Dermis microvascular lymphatic vessel endothelial cell (primary cell): ENCODE results near the gene MACROH2A2. TPM values are rescaled to one million over a fixed set of nuclear protein-coding genes. Genes with fewer than 3 reads are reported as not detected.
"Not testable (repeated sequence)": the region's sequence is repeated elsewhere in the genome, so short reads cannot be mapped to it uniquely, and the experiment has no call there.

Experiments
- DNase-seq, 2 donors: peaks; one replicate each; pipeline versions ENCODE4 v3.0.0 to v3.0.0-alpha.2; 2010; ENCODE audit warnings: low read depth in 2 of 2
- total RNA-seq: library from RNA; depleted of rRNA; stranded (reverse); fragments of >200 nt; gene quantifications from 2 replicates; pipeline ENCODE4 v1.2.1, GENCODE V29; 2014

The MACROH2A2 gene
- under 0.01 TPM in 1 of 2 replicates, not detected in the other for total RNA-seq

DNA sequence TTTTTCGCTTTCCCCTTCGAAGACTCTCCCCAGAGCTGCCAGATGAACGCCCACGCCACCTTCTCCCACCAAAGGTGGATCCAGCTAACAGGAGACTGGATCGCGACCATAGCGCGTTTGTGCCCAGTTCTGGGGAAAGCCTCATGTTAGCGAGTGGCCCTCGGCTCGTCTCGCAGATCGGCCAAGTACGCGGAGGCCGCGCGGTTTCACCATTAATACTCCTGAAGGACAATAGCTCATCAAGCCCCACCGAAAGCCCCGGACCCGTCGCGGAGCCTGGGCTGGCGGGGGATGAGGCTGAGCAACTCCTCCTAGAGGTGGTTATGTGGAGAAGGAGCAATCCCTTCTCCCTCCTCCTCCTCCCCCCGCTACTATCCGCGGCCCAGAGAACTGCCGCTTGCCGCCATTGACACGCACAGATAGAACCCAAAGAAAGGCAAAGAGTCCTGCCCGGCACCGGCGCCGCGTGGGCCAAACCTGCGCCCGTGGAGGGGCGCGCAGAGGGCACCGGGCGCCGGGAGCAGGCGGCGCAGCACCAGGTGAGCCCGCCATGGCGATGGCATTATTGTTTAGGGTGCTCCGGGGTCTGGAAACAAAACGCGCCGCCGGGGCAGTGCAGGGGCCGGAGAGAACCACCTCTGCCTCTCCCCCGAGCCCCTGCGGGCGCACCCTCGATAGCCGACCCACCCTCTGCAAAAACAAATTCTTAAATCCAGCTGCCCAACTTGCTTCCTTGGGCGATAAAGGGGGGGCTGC lies at the start of gene MACROH2A2:
TSS of gene MACROH2A2 (plus strand) at position 385 of the 756 bp plus-strand sequence. CDS start 22,813 bp downstream, outside the sequence.
- DNase-seq = peak in 1 of 2 donors; percentile 15

DNA sequence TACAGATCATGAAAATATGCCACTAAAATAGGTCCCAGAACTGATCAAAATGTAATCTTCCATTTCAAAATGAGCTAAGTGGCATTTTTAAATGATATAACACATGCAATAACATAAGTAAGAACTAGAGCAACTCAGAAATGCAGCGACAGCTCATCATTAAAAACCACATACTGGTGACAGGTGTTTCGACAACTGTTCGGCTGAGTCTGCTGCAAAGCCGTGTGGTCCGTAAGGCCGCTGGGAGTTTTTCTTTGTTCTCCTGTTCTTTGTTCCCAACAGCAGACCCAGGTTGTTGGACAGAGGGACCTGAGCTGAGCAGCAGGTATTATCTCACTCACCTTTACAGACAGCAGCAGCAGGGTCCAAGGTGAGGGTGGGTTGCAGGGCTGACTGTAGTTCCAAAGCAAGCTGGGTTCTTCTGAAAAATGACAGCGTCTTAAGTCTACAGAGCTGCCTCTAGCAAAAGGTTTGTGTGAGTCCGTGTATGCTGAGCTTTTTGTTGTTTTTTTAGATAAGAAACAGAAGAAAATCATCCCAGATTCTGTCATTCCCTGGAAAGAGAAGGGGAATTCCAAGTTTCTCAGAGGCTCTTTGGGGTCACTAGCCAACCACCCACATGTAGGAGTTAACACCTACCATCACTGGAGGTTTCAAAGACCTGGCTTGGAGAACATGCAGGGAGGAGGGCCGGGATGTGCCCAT lies 45.4 kb upstream of the MACROH2A2 start:
- no peak for DNase-seq

DNA sequence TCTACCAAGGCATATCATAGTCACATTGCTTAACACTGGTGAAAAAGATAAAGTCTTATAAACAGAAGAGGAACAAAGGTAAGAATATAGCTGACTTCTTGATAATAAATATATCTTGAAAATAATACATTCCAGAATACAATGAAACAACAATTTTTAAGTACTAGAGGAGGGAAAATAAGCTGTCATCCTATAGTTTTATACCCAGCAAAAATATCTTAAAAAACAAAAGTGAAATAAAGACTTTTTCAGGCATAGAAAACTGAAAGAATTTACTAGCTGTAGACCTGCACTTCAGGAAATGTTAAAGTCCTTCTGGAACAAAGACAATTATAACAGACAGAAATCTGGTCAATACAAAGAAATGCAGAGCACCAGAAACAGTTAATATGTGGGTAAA lies 21.4 kb upstream of the MACROH2A2 start:
- no peak for DNase-seq

DNA sequence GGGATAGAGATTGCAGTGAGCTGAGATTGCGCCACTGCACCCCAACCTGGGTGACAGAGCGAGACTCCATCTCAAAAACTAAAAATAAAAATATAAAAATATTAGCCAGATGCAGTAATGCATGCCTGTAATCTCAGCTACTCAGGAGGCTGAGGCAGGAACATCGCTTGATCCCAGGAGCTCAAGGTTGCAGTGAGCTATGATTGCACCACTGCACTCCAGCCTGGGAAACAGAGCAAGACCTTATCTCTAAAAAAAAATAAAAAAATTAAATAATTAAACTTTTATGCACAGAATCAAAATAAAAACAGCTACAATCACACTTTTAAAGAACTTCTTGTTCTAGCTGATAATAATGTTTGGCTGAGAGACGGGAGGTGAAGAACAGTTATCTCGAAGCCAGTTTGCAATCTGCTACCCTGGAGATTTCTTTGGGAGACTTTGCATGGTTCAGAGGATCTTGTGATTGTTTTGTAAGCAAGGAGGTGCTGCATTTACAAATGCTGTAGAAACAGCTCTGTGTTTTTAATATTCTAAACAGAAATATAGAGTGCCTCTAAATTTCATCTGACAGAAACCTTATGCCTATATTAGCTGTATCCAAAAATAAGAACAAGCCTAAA lies 19.9 kb upstream of the MACROH2A2 start:
- DNase-seq = no peak

DNA sequence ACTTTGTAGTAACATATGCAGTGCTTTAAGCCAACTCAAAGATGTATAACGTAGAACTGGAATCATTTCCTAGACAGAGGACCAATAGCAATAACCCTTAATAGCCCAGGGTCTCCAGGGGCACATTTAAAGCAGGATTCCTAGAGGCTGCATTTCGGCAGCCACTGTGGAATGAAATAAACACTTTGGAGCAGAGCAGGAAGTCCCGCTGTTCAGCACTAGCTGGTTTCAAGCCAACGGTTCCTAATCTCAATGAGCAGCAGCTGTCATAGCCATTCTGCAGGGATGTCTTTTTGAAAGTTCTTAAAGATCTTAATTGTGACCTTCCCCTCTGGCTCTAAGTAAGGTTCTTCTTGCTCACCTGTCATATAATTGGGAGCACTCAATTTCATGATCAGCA lies 18.4 kb upstream of the MACROH2A2 start:
- no peak for DNase-seq

DNA sequence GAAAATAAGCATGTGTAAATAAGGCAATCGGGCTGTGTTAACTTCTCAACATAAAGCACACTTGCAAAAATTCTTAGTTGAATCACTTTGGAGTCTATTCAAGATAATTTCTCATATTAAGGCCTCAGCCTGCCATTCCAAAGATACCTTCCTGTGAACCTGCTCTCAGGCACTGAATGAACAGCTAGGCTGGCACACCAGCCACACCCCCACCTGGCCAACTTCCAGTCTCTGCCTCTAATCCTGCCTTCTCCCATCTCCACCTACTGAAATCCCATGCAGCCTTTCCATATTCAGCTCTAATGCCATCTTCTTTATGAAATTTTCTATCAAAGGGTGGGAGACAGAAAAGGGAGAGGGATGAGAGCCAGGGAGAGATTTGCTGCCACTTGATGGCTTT lies 17.1 kb upstream of the MACROH2A2 start:
- no peak for DNase-seq

DNA sequence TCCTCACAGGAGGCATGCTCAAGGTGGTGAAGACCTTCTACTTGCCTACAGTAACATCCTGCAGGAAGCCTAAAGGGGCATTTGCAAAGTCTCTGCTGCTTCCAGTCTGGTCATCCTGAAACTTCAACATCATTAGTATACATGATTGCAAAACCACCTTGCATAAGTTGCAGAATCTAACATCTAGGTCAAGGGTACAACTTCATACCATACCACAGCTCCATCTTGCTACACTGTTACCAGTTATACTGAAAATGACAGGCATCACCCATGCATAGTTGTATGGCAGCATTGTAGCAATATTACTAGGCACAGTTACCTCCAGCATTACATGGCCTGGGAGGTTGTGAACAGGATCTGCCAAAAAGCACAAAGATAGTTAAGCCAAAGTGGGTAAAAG lies 13.7 kb upstream of the MACROH2A2 start:
- no peak for DNase-seq

DNA sequence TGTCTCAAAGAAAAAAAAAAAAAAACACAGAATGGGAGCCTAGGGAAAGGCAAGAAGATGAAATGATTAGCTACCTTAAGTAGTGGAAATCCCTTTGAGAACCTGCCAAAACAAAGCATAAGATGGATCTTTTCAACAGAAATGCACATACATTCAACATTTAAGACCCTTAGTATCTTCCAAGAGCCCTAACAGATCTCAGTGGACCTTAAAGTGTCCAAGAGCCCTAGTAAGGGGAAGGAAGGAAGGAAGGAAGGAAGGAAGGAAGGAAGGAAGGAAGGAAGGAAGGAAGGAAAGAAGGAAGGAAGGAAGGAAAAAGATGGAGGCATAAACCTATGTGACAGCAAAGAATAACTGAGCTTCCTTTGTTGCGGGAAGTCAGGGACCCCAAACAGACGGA lies 11.6 kb upstream of the MACROH2A2 start:
- no peak for DNase-seq

DNA sequence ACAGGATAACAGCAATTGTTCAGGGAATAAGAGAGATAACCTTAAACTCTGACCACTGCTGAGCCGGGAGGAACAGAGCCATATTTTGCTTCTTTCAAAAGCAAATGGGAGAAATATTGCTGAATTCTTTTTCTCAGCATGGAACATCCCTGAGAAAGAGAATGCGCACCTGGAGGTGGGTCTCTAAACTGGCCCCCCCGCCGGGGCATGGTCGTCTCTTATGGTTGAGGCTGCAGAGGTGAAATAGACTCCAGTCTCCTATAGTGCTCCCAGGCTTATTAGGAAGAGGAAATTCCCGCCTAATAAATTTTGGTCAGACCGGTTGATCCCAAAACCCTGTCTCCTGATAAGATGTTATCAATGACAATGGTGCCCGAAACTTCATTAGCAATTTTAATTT lies 10.9 kb upstream of the MACROH2A2 start:
- DNase-seq = not testable (repeated sequence)

DNA sequence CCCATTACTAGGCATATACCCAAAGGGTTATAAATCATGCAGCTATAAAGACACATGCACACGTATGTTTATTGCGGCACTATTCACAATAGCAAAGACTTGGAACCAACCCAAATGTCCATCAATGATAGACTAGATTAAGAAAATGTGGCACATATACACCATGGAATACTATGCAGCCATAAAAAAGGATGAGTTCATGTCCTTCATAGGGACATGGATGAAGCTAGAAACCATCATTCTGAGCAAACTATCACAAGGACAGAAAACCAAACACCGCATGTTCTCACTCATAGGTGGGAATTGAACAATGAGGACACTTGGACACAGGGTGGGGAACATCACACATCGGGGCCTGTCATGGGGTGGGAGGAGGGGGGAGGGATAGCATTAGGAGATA lies 5.6 kb upstream of the MACROH2A2 start:
- DNase-seq = not testable (repeated sequence)

DNA sequence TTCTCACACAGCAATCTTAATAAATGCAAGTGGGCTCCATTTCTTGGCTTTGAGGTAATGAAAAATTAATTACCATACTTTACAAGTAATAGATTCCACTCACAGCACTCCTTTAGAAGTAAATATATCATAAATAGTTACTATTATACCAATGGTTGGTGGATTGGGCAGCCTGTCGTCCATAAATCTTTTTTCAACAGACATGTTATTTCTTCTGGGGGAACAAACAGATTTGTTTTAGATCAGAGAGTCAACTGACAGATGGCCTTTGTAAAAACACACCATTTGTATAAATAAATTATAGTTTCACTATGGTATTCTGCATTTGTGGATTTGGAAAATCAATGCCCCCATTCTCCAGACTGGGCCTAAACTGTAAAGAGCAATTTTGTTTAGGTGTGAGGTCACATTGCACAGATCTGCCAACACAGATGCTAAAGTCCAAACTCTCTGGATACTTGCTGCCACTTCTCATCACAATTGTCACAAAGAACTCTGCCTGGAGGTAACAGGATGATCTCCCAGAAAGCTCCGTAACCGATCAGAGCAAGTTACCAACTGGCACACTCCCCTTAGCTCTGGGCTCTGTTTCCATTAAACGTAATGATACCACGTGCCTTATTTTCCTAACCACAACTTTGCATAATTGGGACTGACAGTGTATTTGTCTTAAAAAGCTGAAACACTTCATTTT lies 4.5 kb upstream of the MACROH2A2 start:
- no peak for DNase-seq

DNA sequence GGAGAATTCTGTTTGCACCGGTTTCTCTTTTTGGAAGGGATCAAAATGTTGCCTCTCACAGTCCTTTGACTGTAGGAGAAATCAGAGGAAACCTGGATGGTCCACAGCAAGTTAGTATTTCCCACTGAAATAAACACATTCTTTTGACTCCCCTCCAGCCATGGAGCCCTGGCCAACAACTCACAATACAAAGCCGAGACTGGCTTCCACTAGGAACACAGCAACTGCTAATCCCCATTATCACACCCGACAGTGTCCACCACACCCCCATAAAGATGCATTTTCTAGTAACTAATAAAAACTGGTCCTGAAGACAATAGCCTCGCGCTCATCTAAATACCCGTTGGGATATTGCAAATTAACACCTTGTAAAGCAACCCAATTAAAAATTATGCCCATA lies 798 bp upstream of the MACROH2A2 start:
- no peak for DNase-seq

DNA sequence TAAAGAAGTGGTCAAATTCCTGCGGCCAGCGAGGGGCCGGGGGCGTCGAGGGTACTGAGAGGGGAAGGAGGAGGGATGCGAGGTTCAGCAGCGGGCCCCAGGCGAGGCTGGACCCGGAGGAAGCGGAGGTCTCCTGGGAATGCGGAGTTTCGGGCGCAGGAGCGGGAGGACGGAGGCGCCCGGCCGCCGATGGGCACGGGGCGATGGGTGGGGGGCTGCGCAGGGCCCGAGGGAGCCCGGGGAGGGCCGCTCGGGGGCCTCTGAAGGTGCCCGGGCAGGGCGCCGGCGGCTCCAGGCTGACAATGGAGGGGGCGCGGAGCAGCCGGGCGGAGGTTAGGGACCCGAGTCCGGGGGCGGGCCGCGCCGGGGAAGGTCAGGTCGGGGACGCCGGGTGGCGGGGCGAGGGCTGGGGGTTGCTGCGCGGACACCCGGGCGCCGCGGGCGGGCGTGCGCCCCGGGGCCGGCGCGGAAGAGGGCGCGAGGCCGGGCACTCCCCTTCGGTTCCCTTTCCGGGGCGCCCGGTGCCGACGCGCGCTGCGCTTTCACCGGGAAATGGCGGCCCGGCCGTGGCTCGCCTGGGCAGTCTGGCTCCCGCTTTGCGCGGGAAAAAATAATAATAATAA lies 683 bp downstream of the MACROH2A2 start:
- no peak for DNase-seq

DNA sequence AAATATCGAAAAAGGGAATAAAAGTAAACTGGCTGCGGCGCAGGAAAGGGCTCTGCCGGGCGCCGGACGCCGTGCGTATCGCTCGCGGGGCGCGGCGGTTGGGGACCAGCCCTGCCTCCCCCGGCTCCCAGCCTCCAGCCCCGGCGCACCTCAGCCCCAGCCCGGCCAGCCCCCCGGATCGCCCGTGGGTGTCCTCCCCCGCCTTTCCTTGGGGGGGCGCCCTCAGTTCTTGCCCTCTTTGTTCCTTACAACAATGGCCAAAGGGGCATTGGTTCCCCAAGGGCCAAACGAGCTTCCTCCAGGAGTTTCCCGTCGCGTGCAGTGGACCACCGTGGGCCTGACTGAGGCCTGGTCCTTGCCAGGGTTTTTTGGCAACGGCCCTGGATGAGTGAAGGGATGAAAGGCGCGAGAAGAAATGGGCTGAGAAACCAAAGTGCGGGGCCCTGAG lies 1.2 kb downstream of the MACROH2A2 start:
- DNase-seq = no peak

DNA sequence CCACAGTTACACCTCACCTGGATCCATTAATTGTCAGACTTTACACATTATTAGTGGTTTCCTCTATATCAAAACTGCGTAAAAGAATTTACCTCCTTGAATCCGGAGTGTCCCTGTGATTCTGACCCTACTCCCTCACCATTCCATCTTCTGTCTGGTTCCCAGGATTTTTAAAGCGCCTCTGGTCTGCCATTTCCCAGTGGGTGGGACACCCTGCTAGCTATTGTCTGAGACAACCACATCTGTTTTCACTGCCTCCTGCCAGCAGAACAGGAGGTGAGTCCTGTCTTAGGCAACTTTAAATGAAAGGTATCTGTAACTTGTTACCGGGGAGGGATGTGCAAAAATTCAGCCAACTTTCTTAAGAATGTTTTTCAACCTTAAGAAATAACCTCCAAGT lies 2.3 kb downstream of the MACROH2A2 start:
- no peak for DNase-seq

DNA sequence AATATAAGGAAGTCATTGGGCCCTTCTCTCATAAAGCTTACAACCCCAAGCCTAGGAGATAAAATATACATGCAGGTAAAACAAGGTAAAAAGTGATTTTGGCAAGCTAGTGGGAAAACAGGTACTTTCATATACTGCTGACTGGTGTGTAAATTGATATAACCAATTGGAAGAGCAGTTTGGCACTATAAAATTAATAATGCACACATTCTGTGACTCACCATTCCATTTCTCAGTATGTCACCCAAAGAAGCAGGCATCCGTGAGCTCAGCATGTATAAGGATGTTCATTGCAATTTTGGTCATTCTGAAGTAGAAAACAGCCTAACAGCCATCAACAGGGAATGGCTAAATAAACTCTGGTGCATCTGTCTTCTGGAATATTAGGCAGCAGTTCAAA lies 2.9 kb downstream of the MACROH2A2 start:
- no peak for DNase-seq

DNA sequence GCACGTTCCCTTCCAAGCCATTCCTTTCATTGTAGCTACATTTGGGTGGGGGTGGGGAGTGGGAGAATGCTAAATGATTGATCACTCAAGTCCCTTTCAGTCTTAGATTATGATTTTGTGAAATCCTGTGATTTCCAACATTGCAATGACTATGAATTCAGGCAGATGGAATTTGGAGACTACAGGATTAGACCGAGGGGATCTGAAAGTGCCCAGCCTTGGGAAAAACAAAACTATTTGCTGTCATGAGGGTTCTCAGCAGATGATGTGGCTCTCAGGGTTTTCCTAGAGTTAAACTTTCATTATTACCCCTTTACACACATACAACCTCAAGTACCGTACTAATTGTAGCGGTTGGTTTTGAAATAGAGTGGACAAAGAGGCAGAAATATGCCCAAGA lies 4.7 kb downstream of the MACROH2A2 start:
- no peak for DNase-seq

DNA sequence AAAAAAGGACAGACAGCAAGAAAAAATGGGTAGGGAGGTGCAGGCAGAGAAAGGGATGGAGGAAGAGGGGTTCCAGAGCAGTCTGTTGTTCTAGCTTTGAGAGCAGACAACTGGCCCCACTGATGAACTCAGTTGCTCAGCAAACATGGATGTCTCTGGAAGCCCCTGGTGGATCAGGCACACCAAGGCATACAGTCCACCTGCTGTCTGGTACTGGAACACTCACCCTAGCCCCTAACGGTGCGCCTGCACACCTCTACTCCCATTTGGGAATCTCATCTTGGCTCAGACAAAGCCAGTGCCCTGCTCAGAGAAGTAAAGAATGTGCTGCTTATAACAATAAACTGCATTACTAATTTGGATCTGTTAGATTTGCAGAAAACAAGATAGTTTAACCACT lies 7.7 kb downstream of the MACROH2A2 start:
- DNase-seq = no peak

DNA sequence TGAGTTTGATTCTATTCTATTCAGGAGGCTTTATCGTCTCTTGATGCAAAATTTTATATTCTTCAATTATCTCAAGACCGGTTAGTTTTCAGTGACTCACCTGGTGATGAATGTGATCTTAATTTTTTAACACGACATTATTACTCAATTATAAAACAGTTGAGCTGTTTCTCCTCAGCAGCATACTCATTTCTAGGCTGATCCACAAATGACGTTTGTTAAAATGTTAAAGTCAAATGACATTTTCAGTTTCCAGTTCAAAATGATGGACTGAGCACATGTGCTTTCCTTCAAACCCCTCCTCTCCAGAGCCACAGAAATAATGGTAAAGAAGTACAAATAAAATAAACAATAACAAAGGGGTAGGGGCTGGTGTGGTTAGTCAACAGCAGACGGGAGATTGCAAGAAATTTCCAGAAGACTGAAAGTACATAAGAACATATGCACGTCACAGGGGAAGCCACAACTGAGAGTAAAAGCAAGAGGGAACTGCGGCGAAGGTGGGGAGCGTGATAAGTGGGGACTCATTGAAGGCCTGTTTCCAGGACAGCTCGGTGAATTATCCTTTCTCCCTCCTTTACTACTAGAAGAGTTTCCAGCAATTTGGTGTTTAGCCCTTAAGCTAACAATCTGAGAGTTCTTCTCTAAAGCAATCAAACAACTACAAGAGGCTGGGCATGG lies 10.9 kb downstream of the MACROH2A2 start:
- DNase-seq = no peak

DNA sequence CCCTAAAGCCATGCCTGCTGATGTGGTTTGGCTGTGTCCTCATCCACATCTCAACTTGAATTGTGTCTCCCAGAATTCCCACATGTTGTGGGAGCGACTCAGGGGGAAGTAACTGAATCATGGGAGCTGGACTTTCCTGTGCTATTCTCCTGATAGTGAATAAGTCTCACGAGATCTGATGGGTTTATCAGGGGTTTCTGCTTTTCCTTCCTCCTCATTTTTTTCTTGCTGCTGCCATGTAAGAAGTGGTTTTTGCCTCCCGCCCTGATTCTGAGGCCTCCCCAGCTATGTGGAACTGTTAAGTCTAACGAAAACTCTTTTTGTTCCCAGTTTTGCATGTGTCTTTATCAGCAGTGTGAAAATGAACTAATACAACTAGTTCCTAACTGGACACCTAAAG lies 11.8 kb downstream of the MACROH2A2 start:
- DNase-seq = no peak

DNA sequence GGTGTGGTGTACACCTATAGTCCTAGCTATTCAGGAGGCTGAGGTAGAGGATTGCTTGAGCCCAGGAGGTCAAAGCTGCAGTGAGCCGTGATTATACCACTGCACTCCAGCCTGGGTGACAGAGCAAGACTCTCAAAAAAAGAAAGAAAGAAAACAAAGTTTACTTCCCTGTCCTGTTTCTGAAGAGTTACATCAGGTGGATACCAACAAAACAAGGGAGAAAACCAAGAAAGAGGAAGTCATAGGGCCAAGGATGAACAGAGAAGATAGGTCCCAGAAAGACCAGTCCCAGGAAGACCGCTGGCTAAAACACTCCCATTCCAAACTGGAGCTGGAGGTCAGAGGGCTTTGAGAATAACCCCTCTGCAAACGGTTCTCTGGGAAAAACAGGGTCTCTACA lies 13.5 kb downstream of the MACROH2A2 start:
- no peak for DNase-seq
